GM23338 (cell line): ENCODE results near the gene JARID2. TPM values are rescaled to one million over a fixed set of nuclear protein-coding genes. Genes with fewer than 3 reads are reported as not detected.

ENCODE experiments used
- ATAC-seq: fragments of 200-7000 bp; cut with Tn5 transposase; 3 replicates; pipeline ENCODE4 v1.9.1; 2020
- DNase-seq: peaks from one replicate; pipeline ENCODE4 v3.0.0-alpha.2; 2015; ENCODE audit warnings: low spot score
- H2AFZ ChIP-seq: fragments of 200-600 bp; sonication (generic); 2 replicates; pipeline ENCODE4 v1.8.0; 2016; ENCODE audit warnings: antibody characterized with exemption, mild to moderate bottlenecking, moderate library complexity
- H3F3A ChIP-seq: fragments of 200-600 bp; sonication (generic); replicated peaks from 2 replicates; pipeline ENCODE4 v1.8.0; 2017; ENCODE audit warnings: antibody characterized with exemption, mixed run types, low read depth
- H3K27ac ChIP-seq: fragments of 200-600 bp; sonication (generic); 2 replicates; pipeline ENCODE4 v1.6.1; 2016; ENCODE audit warnings: low read depth
- H3K27me3 ChIP-seq: fragments of 200-600 bp; sonication (generic); 2 replicates; pipeline ENCODE4 v1.8.0; 2016; ENCODE audit warnings: mild to moderate bottlenecking, mixed run types, moderate library complexity; ENCODE audit not compliant: insufficient read depth
- H3K36me3 ChIP-seq: fragments of 200-600 bp; sonication (generic); 2 replicates; pipeline ENCODE4 v1.8.0; 2016; ENCODE audit warnings: mild to moderate bottlenecking; ENCODE audit not compliant: insufficient read depth
- H3K4me1 ChIP-seq: fragments of 200-600 bp; sonication (generic); 2 replicates; pipeline ENCODE4 v1.8.0; 2016; ENCODE audit warnings: mild to moderate bottlenecking, moderate library complexity; ENCODE audit not compliant: insufficient read depth
- H3K4me2 ChIP-seq: fragments of 200-600 bp; sonication (generic); 2 replicates; pipeline ENCODE4 v1.7.1; 2017; ENCODE audit warnings: mixed run types
- H3K4me3 ChIP-seq: fragments of 200-600 bp; sonication (generic); 2 replicates; pipeline ENCODE4 v1.6.1; 2016; ENCODE audit warnings: mixed run types
- H3K79me2 ChIP-seq: fragments of 200-600 bp; sonication (generic); replicated peaks from 2 replicates; pipeline ENCODE4 v1.8.0; 2017; ENCODE audit warnings: mild to moderate bottlenecking; ENCODE audit not compliant: insufficient read depth
- H3K9me2 ChIP-seq: fragments of 200-600 bp; sonication (generic); 2 replicates; pipeline ENCODE4 v1.8.0; 2017; ENCODE audit not compliant: insufficient read depth
- H4K20me1 ChIP-seq: fragments of 200-600 bp; sonication (generic); replicated peaks from 2 replicates; pipeline ENCODE4 v1.8.0; 2017; ENCODE audit warnings: mild to moderate bottlenecking; ENCODE audit not compliant: insufficient read depth
- H3K27ac Mint-ChIP-seq: 2 replicates; pipeline ENCODE4 v1.8.0; 2020; ENCODE audit warnings: inconsistent platforms, mild to moderate bottlenecking, moderate library complexity, mixed read lengths
- H3K27me3 Mint-ChIP-seq: 3 replicates; pipeline ENCODE4 v1.8.0; 2022; ENCODE audit warnings: low read depth, mild to moderate bottlenecking, moderate library complexity, mixed read lengths, inconsistent platforms; ENCODE audit not compliant: insufficient read depth, poor library complexity
- H3K36me3 Mint-ChIP-seq: 3 replicates; pipeline ENCODE4 v1.8.0; 2021; ENCODE audit warnings: low read depth, mild to moderate bottlenecking, inconsistent platforms, moderate library complexity, mixed read lengths
- H3K4me1 Mint-ChIP-seq: 3 replicates; pipeline ENCODE4 v1.8.0; 2020; ENCODE audit warnings: mild to moderate bottlenecking, inconsistent platforms, mixed read lengths
- H3K4me3 Mint-ChIP-seq: 3 replicates; pipeline ENCODE4 v1.8.0; 2021; ENCODE audit warnings: moderate library complexity, mild to moderate bottlenecking, inconsistent platforms, mixed read lengths
- H3K9me3 Mint-ChIP-seq: 3 replicates; pipeline ENCODE4 v1.8.0; 2020; ENCODE audit warnings: moderate library complexity, mild to moderate bottlenecking, inconsistent platforms, mixed read lengths
- CREB1 ChIP-seq: fragments of 250-450 bp; sonication (Bioruptor Pico); IDR thresholded peaks from 2 replicates; pipeline ENCODE4 v1.5.0; 2020; ENCODE audit warnings: low read depth, mild to moderate bottlenecking, moderate library complexity
- CTCF ChIP-seq, 2 experiments: fragments of 200-600 bp in 1 of 2; sonication (generic) in 1 of 2; conservative IDR thresholded peaks; 2 replicates each; pipeline versions ENCODE4 v1.5.1 to v1.6.1; 2016 to 2017; ENCODE audit warnings: antibody characterized with exemption in 2 of 2, low read depth in 2 of 2, mild to moderate bottlenecking in 2 of 2, moderate library complexity in 1 of 2
- ETS1 ChIP-seq: IDR thresholded peaks from 2 replicates; pipeline ENCODE4 v1.6.1; 2016; ENCODE audit warnings: antibody characterized with exemption
- EZH2 ChIP-seq: fragments of 200-600 bp; sonication (generic); IDR thresholded peaks from one replicate; pipeline ENCODE4 v1.8.0; 2017; ENCODE audit warnings: antibody characterized with exemption, mild to moderate bottlenecking, low read depth; ENCODE audit not compliant: unreplicated experiment
- EZH2phosphoT487 ChIP-seq: fragments of 200-600 bp; sonication (generic); IDR thresholded peaks from one replicate; pipeline ENCODE4 v1.8.1; 2018; ENCODE audit warnings: antibody characterized with exemption; ENCODE audit not compliant: unreplicated experiment
- JUNB ChIP-seq: IDR thresholded peaks from one replicate; pipeline ENCODE4 v1.6.1; 2016; ENCODE audit warnings: antibody characterized with exemption; ENCODE audit not compliant: unreplicated experiment
- NANOG ChIP-seq: IDR thresholded peaks from 2 replicates; pipeline ENCODE4 v1.6.1; 2016; ENCODE audit warnings: antibody characterized with exemption, borderline replicate concordance
- POLR2AphosphoS5 ChIP-seq: IDR thresholded peaks from 2 replicates; pipeline ENCODE4 v1.6.1; 2016; ENCODE audit warnings: antibody characterized with exemption, low read depth
- REST ChIP-seq: IDR thresholded peaks from one replicate; pipeline ENCODE4 v1.6.1; 2018; ENCODE audit warnings: antibody characterized with exemption; ENCODE audit not compliant: unreplicated experiment
- STAT1 ChIP-seq: IDR thresholded peaks from one replicate; pipeline ENCODE4 v1.6.1; 2016; ENCODE audit warnings: antibody characterized with exemption; ENCODE audit not compliant: unreplicated experiment
- ZNF114 ChIP-seq: fragments of 250-450 bp; sonication (Bioruptor Pico); IDR thresholded peaks from 2 replicates; pipeline ENCODE4 v1.5.0; 2020; ENCODE audit warnings: mild to moderate bottlenecking, moderate library complexity
- ZNF331 ChIP-seq: fragments of 250-450 bp; sonication (Bioruptor Pico); IDR thresholded peaks from 2 replicates; pipeline ENCODE4 v1.5.0; 2020; ENCODE audit warnings: low read depth, mild to moderate bottlenecking, moderate library complexity
- polyA plus RNA-seq: library from polyadenylated mRNA; unstranded; fragments of >200 nt; fragmentation: Nextera tagmentation; extraction: Ambion mirVana; gene quantifications from 2 replicates; pipeline ENCODE4 v1.2.1, GENCODE V29; 2016
- total RNA-seq: library from RNA; depleted of rRNA; stranded (reverse); fragments of >200 nt; shearing (Covaris generic); gene quantifications from 2 replicates; pipeline ENCODE4 v1.2.3, GENCODE V29; 2014

The JARID2 gene
- total and polyA plus RNA-seq, 2 experiments from 2014 or later: 92.8 to 196 TPM

GRCh38 chr6:15452182-15452941 lies 206.5 kb downstream of the JARID2 start (continued):
- no peak for TF ChIP-seq REST

- H3K4me1 ChIP-seq: peaks cover 67% of the 10 kb centered on the region
- peaks cover 50% of the 10 kb centered on the region for H3K36me3 Mint-ChIP-seq
- peaks cover 13% of the 10 kb centered on the region for H3K27me3 Mint-ChIP-seq
- H2AFZ ChIP-seq: no peak overlapping the region
- H4K20me1 ChIP-seq: peaks cover 94% of the 10 kb centered on the region
- H3K36me3 ChIP-seq: peaks cover 14% of the 10 kb centered on the region
- no peak overlapping the region for H3K4me2 ChIP-seq
- no peak for ATAC-seq
- no peak overlapping the region for H3K4me3 ChIP-seq
- no peak for DNase-seq
- no peaks in the 10 kb centered on the region for H3K9me2 ChIP-seq
- H3K79me2 ChIP-seq: peaks cover 100% of the 10 kb centered on the region
- peaks cover 2% of the 10 kb centered on the region; the same call in 1 of the 3 replicates for H3K9me3 Mint-ChIP-seq
- H3K27ac ChIP-seq: no peak overlapping the region
- peaks cover 17% of the 10 kb centered on the region; the same call in 1 of the 2 replicates for H3F3A ChIP-seq
- no peak overlapping the region for H3K27ac Mint-ChIP-seq
- H3K4me1 Mint-ChIP-seq: peaks cover 78% of the 10 kb centered on the region
- no peaks in the 10 kb centered on the region for H3K27me3 ChIP-seq
- H3K4me3 Mint-ChIP-seq: no peak overlapping the region
- TF ChIP-seq POLR2AphosphoS5 (no peak; the same call in 1 of the 2 replicates), REST (no peak), JUNB (no peak), ZNF331 (CRISPR knock-in tag) (no peak), NANOG (no peak), STAT1 (no peak), ETS1 (no peak), CREB1 (CRISPR knock-in tag) (no peak), EZH2 (no peak), CTCF (conservative IDR thresholded peaks at IDR 0.05; ENCODE audit: low read depth in 2 of 2) (no peak), ZNF114 (CRISPR knock-in tag) (no peak), EZH2phosphoT487 (no peak)
Observed at GRCh38 chr6:15453186-15453585, 207.3 kb downstream of the JARID2 start.
